Stomach smooth muscle (tissue), 2 donors: ENCODE measurements around the gene ASAH2B.
"Not testable (repeated sequence)": the region's sequence is repeated elsewhere in the genome, so short reads cannot be mapped to it uniquely, and the experiment has no call there.

Experiments
- H3K27ac ChIP-seq: one replicate; pipeline ENCODE4 v1.7.0; 2013; ENCODE audit warnings: mild to moderate bottlenecking, low read length, inconsistent platforms
- H3K27me3 ChIP-seq, 2 donors: one replicate each; pipeline ENCODE4 v1.7.0; 2013; ENCODE audit warnings: low read length in 2 of 2; ENCODE audit not compliant: insufficient read depth in 2 of 2, control insufficient read depth in 1 of 2
- H3K36me3 ChIP-seq, 2 donors: one replicate each; pipeline ENCODE4 v1.7.0; 2013; ENCODE audit warnings: low read length in 2 of 2; ENCODE audit not compliant: control insufficient read depth in 2 of 2, insufficient read depth in 2 of 2
- H3K4me1 ChIP-seq: one replicate; pipeline ENCODE4 v1.7.0; 2013; ENCODE audit warnings: low read length; ENCODE audit not compliant: control insufficient read depth, insufficient read depth
- H3K4me3 ChIP-seq, 2 donors: one replicate each; pipeline ENCODE4 v1.7.0; 2013; ENCODE audit warnings: low read length in 2 of 2
- H3K9ac ChIP-seq, 2 donors: one replicate each; pipeline ENCODE4 v1.7.0; 2013; ENCODE audit warnings: low read length in 2 of 2, mild to moderate bottlenecking in 1 of 2
- H3K9me3 ChIP-seq, 2 donors: one replicate each; pipeline ENCODE4 v1.7.0; 2013; ENCODE audit warnings: low read length in 2 of 2; ENCODE audit not compliant: control insufficient read depth in 2 of 2
- donor health status: healthy.
- donor health status: Pancreatic carcinoma.

ASAH2B gene

DNA sequence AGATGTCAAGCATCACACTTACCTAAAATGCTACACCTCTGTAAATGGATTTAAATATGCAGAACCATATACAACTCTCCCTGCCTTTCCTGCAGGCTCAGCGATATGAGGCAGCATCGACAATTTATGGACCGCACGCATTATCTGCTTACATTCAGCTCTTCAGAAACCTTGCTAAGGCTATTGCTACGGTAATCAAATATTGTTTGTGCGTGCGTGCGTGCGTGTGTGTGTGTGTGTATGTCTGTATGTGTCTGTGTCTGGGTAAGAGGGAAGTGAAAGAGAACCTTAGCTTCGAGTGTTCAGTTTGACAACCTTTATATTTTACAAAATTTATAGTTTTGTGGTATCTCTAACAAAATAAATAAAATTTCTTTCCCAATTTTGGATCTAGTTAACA lies 3.1 kb downstream of the ASAH2B start:
- H3K9ac ChIP-seq, H3K4me3 ChIP-seq, H3K36me3 ChIP-seq, H3K9me3 ChIP-seq, H3K27me3 ChIP-seq, H3K4me1 ChIP-seq, H3K27ac ChIP-seq: not testable (repeated sequence)

DNA sequence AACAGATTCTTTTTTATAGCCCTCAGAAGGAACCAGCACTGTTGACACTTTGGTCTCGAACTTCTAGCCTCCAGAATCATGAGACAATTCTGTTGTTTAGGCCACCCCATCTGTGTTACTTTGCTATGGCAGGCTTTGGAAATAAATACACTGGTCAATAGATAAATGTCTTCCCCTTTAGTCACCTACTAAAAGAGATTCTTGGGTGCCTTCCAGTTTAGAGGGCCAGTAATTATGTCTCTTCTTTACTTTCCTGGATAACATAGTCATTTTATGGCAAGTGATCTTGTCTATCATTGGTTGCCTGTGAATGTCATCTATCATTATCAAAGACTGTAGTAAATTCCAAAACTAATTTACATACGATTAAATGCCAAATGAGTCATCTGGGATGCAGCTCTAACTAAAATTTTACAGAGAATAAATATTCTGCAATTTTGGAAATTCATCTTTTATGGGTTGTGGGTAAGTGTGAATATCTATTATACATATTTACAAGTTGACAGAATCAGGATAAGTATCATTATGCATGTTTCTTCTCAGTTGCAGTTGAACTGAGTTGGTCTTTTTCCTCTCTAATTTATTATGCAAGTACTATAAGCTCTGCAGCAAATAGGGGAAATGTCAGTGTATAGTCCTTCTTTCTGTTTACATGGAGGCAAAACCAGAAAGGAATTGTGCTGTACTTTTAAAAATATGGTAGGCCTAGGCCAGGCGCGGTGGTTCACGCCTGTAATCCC lies 27.2 kb downstream of the ASAH2B start:
- not testable (repeated sequence) for H3K4me1 ChIP-seq, H3K9ac ChIP-seq

DNA sequence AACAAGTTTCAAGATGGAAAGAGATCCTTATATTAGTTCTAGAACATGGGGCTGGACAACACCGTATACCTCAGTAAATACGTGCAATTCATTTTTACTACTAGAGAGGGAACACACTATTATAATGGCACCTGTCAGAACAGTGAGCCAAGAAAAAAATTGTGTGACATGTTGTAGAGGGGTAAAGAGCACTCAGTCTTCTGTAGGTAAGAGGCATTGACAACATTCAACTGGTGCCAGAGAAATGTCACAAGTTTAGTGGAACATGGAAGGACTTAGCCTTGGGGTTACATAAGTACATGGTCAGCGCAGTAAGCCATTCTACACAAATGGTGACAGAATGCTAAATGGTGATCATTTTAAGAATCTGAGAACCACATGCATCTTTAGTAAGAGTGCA lies 32.3 kb downstream of the ASAH2B start:
- H3K27me3 ChIP-seq, H3K4me3 ChIP-seq, H3K36me3 ChIP-seq, H3K4me1 ChIP-seq, H3K9ac ChIP-seq, H3K9me3 ChIP-seq, H3K27ac ChIP-seq: not testable (repeated sequence)

More for the DNA sequence above, 27.2 kb downstream of the ASAH2B start:
- not testable (repeated sequence) for H3K9me3 ChIP-seq, H3K4me3 ChIP-seq, H3K27me3 ChIP-seq, H3K27ac ChIP-seq, H3K36me3 ChIP-seq

DNA sequence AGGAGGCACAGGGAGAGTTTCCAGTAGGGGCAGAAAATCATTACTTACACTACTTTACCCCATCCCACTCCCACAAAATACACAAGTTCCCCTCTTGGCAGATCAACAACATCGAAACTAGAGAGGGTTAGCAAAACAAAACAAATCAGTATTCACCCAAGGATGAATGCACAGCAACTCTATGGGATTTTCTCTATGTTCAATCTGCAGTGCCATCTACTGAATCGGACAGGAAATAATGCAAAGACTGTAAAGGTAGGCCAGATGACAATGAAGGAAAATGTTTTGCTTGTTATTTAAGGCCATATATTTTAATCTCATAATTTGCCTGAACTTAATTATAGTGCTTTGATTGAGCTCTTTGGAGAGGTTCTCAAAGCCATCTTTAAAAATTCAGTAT lies 35.1 kb downstream of the ASAH2B start:
- not testable (repeated sequence) for H3K4me1 ChIP-seq, H3K36me3 ChIP-seq, H3K9me3 ChIP-seq, H3K9ac ChIP-seq, H3K27ac ChIP-seq, H3K27me3 ChIP-seq, H3K4me3 ChIP-seq

DNA sequence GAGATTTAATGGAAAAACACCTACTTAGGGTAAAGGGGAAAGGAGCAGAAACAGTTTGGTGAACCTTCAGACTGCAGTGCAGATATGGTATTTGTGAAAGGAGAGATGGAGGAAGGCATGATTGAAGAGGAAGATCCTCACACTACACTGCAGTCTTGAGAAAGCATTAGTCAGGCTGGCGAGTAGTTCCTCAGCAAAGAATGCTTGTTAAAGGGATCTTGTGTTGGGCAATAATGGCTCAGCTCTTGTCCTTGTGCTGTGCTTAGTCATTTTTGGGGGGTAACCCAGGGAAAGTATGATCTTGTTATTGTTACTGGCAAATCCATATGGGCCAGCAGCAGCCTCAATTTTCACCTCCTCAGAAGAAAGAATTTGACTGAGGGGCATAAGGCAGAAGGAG lies 40.3 kb downstream of the ASAH2B start:
- not testable (repeated sequence) for H3K9ac ChIP-seq, H3K27me3 ChIP-seq, H3K9me3 ChIP-seq, H3K27ac ChIP-seq, H3K4me1 ChIP-seq, H3K4me3 ChIP-seq, H3K36me3 ChIP-seq

DNA sequence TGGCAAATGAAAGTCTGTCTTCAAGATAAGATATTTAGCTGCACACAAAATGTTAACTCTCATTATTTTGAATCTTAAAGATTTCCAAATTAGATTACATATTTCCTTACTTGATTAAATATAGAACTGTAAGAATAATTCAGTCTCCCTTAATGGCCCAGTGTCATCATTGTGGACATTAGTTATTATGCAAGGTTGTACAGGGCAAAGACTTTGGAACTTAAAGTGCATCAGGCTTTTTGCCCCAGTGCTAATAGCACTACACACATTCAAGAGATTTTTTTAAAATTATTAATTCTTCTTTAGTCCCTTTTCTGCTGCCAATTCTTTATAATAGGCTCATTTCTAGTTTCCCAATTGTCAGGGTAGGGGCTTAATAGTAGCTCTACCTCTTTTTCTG lies 42.3 kb downstream of the ASAH2B start:
- not testable (repeated sequence) for H3K9me3 ChIP-seq, H3K4me3 ChIP-seq, H3K4me1 ChIP-seq, H3K9ac ChIP-seq, H3K27ac ChIP-seq, H3K36me3 ChIP-seq, H3K27me3 ChIP-seq

DNA sequence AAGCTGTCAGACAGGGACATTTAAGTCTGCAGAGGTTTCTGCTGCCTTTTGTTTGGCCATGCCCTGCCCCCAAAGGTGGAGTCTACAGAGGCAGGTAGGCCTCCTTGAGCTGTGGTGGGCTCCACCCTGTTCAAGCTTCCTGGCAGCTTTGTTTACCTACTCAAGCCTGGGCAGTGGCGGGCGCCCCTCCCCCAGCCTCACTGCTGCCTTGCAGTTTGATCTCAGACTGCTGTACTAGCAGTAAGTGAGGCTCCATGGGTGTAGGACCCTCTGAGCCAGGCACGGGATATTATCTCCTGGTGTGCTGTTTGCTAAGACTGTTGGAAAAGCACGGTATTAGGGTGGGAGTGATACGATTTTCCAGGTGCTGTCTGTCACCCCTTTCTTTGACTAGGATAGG lies 48.2 kb downstream of the ASAH2B start:
- not testable (repeated sequence) for H3K27ac ChIP-seq, H3K9me3 ChIP-seq, H3K4me1 ChIP-seq, H3K9ac ChIP-seq, H3K27me3 ChIP-seq, H3K36me3 ChIP-seq, H3K4me3 ChIP-seq

DNA sequence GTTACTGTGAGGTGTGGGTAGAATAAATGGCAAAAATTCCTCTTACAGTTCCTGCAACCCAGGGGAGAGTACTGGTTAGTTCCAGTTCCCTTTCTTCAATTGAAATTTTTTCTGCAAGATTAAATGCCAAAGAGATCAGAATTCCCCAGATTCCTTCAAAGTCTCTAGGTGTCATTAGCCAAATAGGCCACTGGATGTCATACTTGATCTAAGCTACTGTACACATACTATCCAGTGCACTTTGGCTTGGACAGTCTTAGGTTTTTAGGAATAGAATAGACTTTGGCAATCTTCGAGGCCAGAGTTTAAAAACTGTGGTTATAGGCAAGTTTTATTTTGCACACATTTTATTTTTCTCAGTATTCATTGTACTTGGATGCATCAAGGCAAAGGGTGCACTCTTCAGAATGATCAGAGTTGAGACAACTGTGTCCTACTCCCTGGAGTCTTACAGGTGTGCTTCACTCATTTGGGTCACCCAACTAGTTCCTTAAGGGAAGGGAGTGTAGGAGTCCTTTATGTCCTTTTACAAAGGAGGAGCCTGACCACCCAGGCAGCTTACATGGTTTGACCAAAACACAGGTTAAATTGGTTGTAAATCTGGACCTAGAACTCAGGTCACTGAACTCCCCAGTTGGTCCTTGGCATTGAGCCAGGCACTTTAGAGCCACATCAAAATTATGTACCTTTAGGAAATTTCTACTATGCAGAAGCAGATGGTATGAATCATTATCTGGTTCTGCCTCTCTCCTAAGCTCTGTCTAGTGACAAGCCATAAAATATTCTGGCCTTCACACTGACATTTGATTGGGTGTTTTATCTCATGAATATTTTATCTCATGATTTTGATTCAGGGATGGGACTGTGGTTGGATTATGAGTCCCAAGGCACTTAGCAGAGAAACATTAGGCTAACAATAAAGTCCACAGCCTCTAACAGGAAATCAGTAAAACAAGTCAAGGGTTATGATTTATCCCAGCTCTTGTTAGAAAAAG lies 49.5 kb downstream of the ASAH2B start:
- Histone ChIP-seq H3K4me1 (no peaks in the 10 kb centered on the region), H3K27ac (no peak overlapping the region), H3K9me3 (no peaks in the 10 kb centered on the region), H3K4me3 (no peak overlapping the region), H3K36me3 (no peaks in the 10 kb centered on the region), H3K9ac (no peak overlapping the region), H3K27me3 (no peaks in the 10 kb centered on the region)

DNA sequence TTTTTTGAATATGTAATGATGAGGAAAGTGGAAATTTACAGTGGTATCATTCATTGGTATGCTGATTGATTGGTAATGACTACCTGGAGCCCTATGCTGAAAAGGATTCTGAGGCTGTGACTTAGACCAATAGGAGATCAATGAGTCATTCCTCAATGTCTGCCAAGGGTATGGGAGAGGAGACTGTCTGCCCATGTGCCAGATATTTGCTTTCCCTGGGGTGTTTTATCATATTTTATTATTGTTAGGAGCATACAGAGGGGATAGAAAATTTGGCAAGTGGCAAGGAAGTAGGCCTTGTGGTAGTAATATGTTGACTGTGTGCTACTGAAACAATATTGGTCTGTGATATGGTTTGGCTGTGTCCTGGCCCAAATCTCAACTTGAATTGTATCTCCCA lies 54.8 kb downstream of the ASAH2B start:
- Histone ChIP-seq H3K27me3 (no peaks in the 10 kb centered on the region), H3K36me3 (no peaks in the 10 kb centered on the region), H3K9ac (no peak overlapping the region), H3K4me1 (no peaks in the 10 kb centered on the region), H3K9me3 (no peaks in the 10 kb centered on the region), H3K27ac (no peak overlapping the region), H3K4me3 (no peak overlapping the region)

DNA sequence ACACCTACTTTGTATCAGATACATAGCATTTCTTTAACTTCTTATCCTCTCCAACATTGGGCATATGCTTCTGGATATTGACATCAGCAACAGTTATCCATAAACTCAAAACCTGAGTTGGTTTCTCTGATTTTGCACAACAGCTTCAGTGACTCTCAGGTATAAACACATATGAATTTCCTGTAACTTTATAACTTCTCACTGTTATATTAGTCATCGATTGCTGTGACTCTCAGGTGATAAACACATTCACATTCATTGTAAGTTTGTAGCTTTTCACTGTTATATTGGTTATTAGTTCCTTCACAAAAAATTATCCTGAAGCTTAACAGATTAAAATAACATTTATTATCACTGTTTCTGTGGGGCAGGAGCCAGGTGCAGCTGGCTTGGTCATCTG lies 57.0 kb downstream of the ASAH2B start:
- Histone ChIP-seq H3K36me3 (no peaks in the 10 kb centered on the region), H3K27ac (no peak overlapping the region), H3K9ac (no peak overlapping the region), H3K27me3 (no peaks in the 10 kb centered on the region), H3K9me3 (no peaks in the 10 kb centered on the region), H3K4me1 (no peaks in the 10 kb centered on the region), H3K4me3 (no peak overlapping the region)

DNA sequence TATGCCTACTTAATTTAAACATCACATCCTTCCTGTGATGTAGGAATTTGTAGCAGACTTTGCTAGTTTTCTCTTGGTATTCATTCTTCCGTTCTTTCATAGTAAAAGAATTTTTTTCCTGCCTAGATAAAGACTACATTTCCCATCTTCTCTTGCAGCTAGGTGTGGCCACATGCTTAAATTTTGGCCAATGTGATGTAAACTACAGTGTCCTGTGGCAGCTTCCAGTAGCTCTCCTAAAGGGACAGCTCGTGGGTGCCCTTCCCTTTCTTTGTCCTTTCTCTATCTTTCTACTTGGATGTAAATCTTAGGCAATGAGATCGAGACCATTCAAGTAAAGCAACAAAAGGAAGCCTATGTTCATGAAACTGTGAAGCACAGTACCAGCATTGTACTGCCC lies 58.6 kb downstream of the ASAH2B start:
- Histone ChIP-seq H3K27ac (no peak overlapping the region), H3K4me3 (no peak overlapping the region)

More for the DNA sequence above, 58.6 kb downstream of the ASAH2B start:
- Histone ChIP-seq H3K4me1 (no peaks in the 10 kb centered on the region), H3K9ac (no peak overlapping the region), H3K27me3 (no peaks in the 10 kb centered on the region), H3K9me3 (no peaks in the 10 kb centered on the region), H3K36me3 (no peaks in the 10 kb centered on the region)
